ENCODE measurements around the gene ZP1. TPM values are rescaled to one million over a fixed set of nuclear protein-coding genes. Genes with fewer than 3 reads are reported as not detected.

Gene ZP1
- total and polyA plus RNA-seq, 2 of the 13 experiments (the other 11 are each of a cell fraction or from before 2014, with no cell fraction given), result 0.16 TPM; not detected in 1

DNA sequence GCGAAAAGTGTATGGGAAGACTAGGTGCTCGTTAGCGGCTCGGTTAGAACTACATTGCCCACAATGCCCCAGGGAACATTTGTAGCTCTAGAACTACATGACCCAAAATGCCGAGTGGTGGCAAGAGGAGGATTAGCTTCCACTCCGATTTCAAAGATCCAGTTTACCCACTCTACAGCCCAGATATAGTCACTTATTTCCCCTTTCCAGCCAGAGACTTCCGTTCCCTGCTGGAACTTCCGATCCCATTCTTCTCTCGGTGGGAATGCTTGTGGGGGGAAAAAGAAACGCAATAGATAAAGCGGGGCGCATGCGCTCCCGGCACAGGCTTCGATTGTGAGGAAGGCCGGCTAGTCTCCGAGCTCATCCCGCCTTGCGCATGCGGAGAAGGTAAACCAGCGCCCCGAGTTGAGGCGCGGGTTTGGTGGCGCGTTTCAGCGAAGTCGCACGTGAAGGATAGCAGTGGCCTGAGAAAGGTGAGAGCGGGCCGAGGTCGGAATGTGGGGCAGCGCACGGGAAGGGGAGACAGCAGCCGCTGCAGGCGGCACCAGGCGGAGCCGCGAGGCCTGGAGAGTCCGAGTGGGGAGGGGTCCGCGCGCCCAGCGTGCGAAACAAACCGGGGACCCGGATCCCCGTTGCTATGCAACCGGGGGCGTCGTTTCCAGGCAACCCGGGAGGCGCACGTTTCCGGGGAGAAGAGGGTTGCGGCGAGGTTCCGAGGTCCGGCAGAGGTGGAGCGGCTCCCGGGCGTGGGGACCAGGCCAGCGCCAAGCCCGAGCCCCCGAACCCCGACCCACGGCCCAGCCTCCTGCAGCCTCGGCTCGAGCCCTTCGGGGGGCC, 46.7 kb downstream of the ZP1 start, which contains the start of gene TMEM109 (continued):
- TF ChIP-seq, protein P1, sequence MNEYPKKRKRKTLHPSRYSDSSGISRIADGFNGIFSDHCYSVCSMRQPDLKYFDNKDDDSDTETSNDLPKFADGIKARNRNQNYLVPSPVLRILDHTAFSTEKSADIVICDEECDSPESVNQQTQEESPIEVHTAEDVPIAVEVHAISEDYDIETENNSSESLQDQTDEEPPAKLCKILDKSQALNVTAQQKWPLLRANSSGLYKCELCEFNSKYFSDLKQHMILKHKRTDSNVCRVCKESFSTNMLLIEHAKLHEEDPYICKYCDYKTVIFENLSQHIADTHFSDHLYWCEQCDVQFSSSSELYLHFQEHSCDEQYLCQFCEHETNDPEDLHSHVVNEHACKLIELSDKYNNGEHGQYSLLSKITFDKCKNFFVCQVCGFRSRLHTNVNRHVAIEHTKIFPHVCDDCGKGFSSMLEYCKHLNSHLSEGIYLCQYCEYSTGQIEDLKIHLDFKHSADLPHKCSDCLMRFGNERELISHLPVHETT (CRISPR knock-in tag; conservative IDR thresholded peaks at IDR 0.05), result no peak
- TF ChIP-seq ZNF431 (CRISPR knock-in tag; IDR thresholded peaks at IDR 0.05; ENCODE audit: borderline replicate concordance, low read depth) (0 out of 2 replicates have a peak, but pooled peaks have one; percentile 52), ZMAT3 (CRISPR knock-in tag; conservative IDR thresholded peaks at IDR 0.05) (no peak), NR3C1 (CRISPR knock-in tag; IDR thresholded peaks at IDR 0.05) (no peak), ZNF460 (CRISPR knock-in tag; IDR thresholded peaks at IDR 0.05; ENCODE audit: borderline replicate concordance) (no peak), ATF7 (IDR thresholded peaks at IDR 0.05) (no peak), ATF7 (CRISPR knock-in tag; IDR thresholded peaks at IDR 0.05) (no peak), RARA (CRISPR knock-in tag; IDR thresholded peaks at IDR 0.05) (0 out of 2 replicates have a peak, but pooled peaks have one; percentile 4), SIN3B (IDR thresholded peaks at IDR 0.05; ENCODE audit: low read length) (no peak), SUZ12 (IDR thresholded peaks at IDR 0.05; ENCODE audit: low read depth, low read length) (peak; percentile 56), ZNF512 (CRISPR knock-in tag; IDR thresholded peaks at IDR 0.05) (no peak), RBM39 (IDR thresholded peaks at IDR 0.05; ENCODE audit: low read depth, low read length, poor library complexity, severe bottlenecking) (no peak), REXO4 (CRISPR knock-in tag; IDR thresholded peaks at IDR 0.05; ENCODE audit: borderline replicate concordance) (no peak), HDAC1 (CRISPR knock-in tag; IDR thresholded peaks at IDR 0.05) (no peak), ZFX (CRISPR knock-in tag; IDR thresholded peaks at IDR 0.05; ENCODE audit: low read depth) (peak; percentile 73), ZNF567 (CRISPR knock-in tag; IDR thresholded peaks at IDR 0.05; ENCODE audit: borderline replicate concordance) (no peak), MXI1 (IDR thresholded peaks at IDR 0.05; ENCODE audit: borderline replicate concordance, low read depth, low read length) (no peak), THAP11 (CRISPR knock-in tag; IDR thresholded peaks at IDR 0.05) (peak; percentile 98), KLF15 (CRISPR knock-in tag; IDR thresholded peaks at IDR 0.05; ENCODE audit: borderline replicate concordance) (no peak), NFRKB (IDR thresholded peaks at IDR 0.05) (no peak), ZNF678 (CRISPR knock-in tag; IDR thresholded peaks at IDR 0.05) (no peak), E2F5 (CRISPR knock-in tag; conservative IDR thresholded peaks at IDR 0.05) (no peak), ZNF30 (CRISPR knock-in tag; IDR thresholded peaks at IDR 0.05) (no peak)
- TF ChIP-seq, protein P2, sequence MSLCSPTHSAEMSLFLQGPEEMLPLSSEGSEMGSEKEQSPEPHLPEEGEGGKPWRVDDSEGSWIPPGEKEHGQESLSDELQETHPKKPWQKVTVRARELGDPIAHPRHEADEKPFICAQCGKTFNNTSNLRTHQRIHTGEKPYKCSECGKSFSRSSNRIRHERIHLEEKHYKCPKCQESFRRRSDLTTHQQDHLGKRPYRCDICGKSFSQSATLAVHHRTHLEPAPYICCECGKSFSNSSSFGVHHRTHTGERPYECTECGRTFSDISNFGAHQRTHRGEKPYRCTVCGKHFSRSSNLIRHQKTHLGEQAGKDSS (CRISPR knock-in tag; IDR thresholded peaks at IDR 0.05; ENCODE audit: borderline replicate concordance, low read depth), result no peak
- TF ChIP-seq, protein P3, sequence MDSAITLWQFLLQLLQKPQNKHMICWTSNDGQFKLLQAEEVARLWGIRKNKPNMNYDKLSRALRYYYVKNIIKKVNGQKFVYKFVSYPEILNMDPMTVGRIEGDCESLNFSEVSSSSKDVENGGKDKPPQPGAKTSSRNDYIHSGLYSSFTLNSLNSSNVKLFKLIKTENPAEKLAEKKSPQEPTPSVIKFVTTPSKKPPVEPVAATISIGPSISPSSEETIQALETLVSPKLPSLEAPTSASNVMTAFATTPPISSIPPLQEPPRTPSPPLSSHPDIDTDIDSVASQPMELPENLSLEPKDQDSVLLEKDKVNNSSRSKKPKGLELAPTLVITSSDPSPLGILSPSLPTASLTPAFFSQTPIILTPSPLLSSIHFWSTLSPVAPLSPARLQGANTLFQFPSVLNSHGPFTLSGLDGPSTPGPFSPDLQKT (CRISPR knock-in tag; IDR thresholded peaks at IDR 0.05; ENCODE audit: borderline replicate concordance), result 0 out of 2 replicates have a peak, but pooled peaks have one; percentile 81
